Endometrium (tissue), 2 donors: Measurements from ENCODE around the gene SLC10A6.
A peak's percentile ranks its signal among the peaks of the same experiment; 100 is the strongest.
"Not testable (repeated sequence)": the region's sequence is repeated elsewhere in the genome, so short reads cannot be mapped to it uniquely, and the experiment has no call there.

Experiments used
- FAIRE-seq: peaks from 2 replicates; lab custom pipeline; 2012; peaks lifted over from hg19 to GRCh38; lab: Jason Lieb, UNC
- donor health status: control.
- donor health status: control.

Gene SLC10A6, protein sequence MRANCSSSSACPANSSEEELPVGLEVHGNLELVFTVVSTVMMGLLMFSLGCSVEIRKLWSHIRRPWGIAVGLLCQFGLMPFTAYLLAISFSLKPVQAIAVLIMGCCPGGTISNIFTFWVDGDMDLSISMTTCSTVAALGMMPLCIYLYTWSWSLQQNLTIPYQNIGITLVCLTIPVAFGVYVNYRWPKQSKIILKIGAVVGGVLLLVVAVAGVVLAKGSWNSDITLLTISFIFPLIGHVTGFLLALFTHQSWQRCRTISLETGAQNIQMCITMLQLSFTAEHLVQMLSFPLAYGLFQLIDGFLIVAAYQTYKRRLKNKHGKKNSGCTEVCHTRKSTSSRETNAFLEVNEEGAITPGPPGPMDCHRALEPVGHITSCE

DNA sequence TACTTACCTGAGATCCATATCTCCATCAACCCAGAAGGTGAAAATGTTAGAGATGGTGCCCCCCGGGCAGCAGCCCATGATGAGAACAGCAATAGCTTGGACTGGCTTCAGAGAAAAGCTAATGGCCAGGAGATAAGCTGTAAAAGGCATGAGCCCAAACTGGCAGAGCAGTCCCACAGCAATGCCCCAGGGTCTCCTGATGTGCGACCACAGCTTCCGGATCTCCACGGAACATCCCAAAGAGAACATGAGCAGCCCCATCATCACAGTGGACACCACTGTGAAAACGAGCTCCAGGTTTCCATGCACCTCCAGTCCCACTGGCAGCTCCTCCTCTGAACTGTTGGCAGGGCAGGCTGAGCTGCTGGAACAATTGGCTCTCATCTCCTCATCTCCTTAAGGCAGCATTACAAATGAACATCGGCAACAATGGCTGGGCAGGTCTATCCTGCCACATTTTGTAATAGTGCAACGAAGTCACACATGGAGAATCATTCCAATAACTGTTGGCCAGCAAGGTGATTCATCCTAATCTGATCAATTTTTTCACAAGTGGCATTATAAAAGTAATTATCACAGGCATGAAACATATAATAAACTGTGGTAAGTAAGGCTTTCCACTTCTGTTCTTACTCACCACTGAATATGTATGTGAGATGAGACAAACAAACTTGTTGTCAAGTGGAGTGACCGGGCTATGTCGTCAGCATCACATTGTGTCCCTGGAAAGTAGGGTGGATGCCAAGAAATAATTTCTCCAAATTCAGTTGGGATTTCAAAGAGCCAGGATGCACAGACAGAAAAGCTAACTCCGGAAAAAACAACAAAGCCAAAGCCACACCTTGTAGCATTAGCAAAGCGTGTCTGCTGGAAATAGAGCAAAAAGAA is at the start of gene SLC10A6:
Gene SLC10A6 (minus strand): TSS at position 653 of the 888 bp plus-strand sequence. CDS start 269 bp downstream, at position 384.
- FAIRE-seq: no peak

DNA sequence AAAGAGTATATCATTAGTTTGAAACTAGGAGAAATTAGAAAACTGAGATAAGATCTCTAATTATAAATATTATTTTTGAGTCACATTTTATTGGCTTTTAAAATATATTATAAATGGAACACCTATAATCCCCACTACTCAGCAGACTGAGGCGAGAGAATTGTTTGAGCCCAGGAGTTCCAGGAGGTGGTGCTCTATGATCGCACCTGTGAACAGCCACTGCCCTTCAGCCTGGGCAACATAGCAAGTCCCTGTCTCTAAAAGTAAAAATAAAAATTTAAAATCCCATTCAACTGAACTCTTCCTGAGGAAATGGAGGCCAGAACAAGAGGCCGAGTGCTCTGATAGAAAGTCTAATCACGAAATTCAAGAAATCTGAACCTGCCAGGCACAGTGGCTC is 49.4 kb upstream of the SLC10A6 start:
- no peak for FAIRE-seq

DNA sequence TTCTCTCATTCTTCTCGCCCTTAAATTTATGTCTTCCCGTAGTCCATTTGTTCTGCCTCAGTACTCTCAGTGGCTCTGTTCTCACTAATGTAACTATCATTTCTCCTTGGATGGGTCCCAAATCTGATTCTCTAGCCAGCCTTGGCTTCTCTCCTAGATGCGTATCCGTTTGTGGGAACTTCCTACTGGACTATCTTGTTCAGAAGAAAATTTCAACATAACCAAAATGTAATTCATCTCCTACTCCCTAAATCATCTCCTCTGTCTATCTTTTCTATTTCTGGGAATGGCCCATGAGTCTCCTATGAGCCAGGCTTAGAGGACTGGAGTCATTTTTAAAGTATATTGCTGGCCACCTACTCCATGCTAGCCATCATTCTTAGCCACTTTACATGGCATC is 47.4 kb upstream of the SLC10A6 start:
- no peak for FAIRE-seq

DNA sequence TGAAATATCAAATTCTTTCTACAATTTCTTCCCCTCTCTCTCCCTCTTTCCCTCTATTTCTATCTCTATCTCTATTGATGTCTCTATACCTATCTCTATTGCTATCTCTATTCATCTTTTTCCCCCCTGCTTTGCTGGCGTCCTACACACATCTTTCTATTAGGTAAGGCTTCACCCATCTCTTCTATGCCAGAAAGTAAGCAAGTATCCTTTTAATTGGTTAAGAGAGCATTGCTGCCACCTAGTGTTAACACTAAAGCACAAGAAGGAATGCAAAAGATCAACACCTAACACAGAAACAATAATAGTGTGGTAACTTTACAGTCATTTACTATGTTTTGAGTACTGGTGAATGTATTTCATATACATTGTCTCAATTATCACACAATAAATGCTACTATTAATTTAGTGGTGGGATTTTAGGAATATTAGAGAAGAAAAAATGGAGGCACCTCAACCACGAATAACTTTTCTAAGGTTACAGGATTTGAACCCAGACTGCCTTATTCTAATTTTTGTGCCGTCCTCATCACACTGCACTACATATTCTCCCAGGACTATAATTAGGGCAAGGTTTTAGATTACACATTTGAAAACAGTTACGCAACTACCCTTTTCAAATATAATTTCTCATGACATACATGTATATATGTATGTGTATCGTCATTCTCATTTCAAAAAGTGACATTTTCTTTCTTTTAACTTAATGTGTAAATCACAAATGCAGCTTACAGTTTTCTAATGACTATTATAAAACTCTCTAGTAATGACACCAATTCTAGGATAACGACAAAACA is 46.7 kb upstream of the SLC10A6 start:
- peak; percentile 93 for FAIRE-seq

DNA sequence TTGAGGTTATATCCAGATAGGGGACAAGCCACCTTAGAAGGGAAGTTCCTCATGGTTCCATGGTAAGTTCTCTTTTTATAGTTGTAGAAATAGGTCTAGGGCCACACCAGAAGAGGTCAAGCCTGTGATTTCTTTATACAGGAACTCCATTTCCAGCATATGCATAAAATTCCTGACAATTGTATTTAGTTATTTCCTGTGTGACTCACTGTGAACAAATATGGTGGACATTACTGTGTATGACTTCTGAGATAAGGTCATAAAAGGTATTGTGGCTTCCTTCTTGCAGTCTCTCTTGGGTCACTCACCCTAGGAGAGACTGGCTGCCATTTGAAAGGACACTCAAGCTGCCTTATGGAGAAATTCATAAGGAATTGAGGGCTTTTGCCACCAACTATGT is 45.3 kb upstream of the SLC10A6 start:
- no peak for FAIRE-seq

DNA sequence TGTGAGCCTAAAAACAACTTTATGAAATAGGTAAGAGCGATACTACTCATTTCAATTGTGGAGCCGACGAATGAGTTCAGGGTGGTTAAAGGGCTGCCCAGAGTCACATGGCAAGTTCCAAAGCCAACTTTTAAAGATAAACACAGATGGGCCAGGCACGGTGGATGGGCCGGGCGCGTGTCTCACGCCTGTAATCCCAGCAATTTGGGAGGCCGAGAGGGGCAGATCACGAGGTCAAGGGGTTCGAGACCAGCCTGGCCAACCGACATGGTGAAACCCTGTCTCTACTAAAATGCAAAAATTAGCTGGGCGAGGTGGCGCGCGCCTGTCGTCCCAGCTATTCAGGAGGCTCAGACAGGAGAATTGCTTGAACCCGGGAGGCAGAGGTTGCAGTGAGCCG is 44.0 kb upstream of the SLC10A6 start:
- no peak for FAIRE-seq

DNA sequence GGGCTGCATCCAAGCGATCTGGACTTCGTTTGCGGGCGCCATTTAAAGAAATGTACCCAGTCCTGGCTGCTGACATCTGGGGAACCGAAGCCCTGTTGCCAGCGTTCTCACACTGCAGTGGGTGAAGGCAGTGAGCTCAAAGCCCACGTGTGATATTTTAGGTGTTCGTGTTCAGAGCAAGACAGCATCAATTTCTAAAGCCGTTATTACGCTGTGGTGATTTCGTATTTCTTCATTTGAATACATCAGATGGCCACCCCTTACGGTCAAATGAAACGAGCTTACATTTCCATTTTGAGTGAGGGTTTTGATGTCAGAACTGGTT is 43.4 kb upstream of the SLC10A6 start:
- no peak for FAIRE-seq

DNA sequence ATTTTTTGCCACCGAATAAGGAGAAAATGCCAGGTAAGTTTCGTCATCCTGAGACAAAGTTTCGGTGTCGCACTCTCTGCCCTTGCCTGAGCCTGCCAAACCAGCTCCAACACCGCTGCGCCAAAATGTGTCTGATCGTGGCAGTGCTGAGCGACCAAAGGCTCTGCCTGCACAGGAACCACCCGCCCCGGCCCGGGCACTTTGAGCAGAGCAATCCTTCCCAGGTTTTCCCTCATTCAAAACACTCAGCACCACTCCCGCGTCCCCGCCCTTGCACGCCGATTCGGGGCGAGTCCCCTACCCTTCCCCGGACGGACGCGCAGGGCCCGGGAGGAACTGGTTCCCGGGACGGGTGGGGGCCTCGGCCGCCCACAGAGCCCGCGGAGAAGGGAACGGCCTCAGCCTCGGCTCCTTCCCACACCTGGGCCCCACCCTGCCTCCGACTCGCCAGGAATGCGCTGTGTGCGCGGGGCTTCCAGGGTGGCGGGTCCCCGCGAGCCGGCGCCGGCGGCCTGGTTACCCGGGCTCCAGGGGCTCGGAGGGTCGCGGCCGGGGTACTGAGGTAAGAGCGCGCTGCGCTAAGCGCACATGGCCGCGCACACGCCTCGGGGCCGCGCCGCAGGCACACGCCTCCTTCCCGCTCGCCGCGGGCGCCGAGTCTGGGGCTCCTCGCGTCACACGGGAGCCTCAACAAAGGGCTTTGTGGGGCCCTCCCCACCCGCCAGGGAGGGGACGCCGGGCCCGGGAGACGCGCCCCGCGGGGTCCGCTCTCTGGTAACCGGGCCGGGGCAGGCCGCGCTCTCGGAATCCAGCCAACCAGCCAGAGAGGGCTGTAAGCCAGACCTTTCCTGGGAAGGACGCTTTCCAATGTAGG is 42.8 kb upstream of the SLC10A6 start, which contains the start of gene C4orf36:
Gene C4orf36 (minus strand): TSS at position 661 of the 874 bp plus-strand sequence. CDS start 902 bp downstream, outside the sequence.
- no peak for FAIRE-seq

DNA sequence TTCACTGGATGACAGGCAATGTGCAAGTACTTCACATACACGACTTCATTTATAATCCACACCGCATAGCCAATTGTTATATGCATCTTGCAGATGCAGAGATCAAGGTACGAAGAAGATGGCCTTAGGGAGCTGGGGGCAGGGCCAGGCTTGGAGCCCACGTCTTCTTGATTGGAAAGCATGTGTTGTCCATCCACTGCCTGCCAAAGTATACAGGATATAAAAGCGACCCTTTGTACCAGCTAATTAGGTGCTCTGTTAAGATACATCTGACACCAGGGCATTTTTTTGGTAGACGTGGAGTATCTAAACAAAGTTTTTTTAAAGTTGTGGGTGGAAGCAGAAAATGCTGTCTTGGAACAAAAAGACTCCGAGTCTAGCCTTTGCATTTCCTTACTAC is 41.6 kb upstream of the SLC10A6 start:
- FAIRE-seq: no peak

DNA sequence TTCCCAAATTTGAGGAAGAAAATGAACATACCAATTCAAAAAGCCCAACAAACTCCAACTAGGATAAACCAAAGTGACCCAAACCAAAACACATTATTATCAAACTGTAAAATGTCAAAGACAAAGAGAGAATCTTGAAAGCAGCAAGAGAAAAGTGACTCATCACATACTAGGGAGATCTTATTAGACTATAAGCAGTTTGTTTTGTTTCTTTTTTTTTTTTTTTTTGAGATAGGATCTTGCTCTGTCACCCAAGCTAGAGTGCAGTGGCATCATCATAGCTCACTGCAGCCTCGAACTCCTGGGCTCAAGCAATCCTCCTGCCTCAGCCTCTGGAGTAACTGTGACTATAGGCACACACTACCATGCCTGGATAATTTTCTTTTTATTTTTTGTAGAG is 30.5 kb upstream of the SLC10A6 start:
- no peak for FAIRE-seq

DNA sequence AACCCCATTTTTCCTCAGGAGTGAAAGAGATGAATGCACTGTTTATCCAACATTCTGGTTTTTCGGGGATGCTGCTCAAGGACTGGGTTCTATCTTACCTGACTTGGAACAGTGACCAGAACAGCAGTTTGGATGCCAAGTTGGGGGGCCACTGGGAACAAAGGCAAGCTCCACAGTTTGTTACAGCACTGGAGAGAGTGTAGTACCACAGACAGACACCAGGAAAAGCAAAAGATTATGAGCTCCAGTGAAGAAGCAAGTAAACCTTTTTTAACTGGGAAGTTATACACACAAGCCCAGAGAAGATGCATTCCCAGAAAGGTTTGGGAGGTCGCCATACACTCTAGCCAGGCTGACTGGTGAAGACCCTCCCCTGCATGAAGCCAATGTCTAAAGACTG is 29.5 kb upstream of the SLC10A6 start:
- FAIRE-seq: no peak

DNA sequence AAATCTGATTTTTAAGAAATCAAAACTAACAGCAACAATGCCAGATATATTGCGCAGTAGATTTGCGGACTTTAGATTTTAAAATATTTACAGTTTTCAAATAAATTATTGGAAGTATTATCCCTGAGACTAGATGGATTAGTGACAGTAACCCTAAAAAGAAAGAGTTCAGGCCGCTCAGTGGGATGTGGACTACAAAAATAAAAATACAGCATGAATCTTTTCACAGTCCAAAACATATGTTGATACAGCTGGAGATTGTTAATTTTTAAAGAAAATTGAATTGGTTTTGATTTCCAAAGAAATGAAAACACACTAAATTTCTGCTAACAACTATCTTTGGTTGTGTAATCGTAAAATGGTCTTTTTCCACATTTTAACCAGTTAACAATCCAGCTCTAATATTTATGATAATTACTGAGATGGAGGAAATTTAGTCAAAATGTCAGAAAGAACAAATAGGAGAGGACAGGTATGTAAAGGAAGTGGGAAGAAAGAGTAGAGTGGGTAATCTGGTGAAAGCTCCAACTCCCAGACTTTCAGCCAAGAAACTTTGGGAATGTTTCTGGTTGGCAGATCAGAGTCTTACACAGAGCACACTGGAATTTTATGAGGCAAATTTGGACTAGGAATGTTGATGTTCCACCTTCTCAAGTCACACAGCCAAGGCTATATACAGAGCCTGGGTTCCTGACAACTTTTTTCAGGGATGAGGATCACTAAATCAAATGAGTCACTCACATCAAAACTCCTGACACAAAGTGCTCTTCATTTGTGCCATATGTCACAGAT is 27.9 kb upstream of the SLC10A6 start:
- peak; percentile 97 for FAIRE-seq

DNA sequence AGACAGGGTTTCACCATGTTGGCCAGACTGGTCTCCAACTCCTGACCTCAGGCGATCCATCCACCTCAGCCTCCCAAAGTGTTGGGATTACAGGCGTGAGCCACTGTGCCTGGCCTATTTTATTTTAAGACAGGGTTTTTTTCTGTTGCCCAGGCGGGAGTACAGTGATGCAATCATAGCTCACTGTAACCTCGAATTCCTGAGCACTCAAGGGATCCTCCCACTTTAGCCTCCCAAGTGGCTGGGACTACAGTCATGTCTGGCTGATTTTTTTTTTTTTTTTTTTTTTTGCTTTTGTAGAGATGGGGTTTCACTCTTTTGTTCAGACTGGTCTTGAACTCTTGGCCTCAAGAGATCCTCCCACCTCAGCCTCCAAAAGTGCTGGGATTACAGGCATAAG is 26.3 kb upstream of the SLC10A6 start:
- FAIRE-seq: not testable (repeated sequence)

DNA sequence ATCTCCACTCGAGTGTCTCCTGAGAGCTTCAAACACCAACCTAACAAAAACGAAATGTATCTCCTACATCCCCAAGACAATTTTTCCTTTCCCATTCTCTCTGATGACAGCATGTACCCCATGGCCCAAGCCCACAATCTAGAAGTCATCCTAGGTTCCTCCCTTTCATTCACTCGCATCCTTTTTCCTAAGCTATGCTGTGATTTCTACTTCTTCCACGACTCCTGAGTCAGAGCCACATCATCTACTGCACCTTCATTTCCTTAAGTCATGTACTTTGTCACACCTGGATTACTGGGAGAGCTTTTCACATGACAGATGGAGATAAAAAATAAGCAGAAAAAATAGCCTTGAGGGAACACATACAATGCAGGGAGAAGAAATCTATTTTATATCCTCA is 23.0 kb upstream of the SLC10A6 start:
- no peak for FAIRE-seq

DNA sequence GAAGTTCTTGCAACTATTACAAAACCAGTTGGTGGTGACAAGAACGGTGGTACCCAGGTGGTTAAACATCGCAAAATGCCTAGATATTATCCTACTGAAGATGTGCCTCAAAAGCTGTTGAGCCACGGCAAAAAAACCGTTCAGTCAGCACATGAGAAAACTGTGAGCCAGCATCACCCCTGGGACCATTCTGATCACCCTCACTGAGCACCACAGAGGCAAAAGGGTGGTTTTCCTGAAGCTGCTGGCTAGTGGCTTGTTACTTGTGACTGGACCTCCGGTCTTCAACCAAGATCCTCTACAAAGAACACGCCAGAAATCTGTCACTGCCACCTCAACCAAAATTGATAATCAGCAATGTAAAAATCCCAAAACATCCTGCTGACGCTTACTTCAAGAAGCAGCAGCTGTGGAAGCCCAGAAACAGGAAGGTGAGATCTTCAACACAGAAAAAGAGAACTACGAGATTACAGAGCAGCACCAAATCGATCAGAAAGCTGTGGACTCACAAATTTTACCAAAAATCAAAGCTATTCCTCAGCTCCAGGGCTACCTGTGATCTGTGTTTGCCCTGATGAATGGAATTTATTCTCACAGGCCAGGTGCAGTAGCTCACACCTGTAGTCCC is 21.4 kb upstream of the SLC10A6 start:
- no peak for FAIRE-seq

DNA sequence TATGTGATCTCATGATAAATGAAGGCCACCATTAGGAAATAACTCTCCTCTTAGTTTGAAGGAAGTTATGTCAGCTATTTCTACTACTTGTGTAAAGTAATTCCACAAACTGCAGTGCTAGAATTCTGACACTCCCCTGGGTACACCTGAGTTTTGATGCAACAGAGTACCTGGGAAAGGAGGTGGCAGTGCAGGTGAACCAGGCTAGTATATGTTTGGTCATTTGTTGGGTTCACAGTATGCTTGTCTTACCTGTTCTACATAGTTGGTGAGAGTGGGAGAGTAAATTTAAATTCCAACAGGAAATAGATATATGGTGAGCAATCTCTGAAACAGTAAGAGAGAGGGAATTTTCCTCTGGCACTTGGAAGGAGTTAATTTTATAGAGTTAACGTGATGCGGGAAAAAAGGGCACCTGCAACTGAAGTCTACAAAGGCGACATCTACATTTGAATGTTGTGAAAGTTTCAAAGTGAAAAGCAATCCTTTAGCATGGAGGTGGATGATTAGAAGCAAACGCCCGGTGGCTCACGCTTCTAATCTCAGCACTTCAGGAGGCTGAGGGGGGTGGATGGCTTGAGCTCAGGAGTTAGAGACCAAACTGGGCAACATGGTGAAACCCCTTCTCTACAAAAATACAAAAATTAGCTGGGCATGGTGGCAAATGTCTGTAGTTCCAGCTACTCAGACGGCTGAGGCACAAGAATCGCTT is 8.3 kb upstream of the SLC10A6 start:
- no peak for FAIRE-seq

DNA sequence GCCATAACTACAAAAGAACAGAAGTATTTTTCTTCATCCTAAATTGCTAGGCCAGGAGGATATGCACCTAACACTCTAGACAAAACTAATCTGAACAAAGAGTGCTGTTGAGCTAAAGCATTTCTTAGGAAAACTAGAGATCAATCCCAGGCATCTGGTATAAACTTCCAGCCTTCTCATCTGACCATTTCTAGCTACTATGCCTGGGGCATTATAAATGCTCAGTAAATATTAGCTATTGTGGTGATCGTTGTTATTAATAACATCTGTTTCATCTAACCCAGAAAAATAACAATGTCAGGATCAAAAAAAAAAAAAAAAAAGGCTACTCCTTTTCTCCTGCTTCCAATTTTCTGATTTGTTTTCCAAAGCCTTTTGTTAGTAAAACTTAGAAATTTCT is 7.7 kb upstream of the SLC10A6 start:
- peak; percentile 95 for FAIRE-seq

DNA sequence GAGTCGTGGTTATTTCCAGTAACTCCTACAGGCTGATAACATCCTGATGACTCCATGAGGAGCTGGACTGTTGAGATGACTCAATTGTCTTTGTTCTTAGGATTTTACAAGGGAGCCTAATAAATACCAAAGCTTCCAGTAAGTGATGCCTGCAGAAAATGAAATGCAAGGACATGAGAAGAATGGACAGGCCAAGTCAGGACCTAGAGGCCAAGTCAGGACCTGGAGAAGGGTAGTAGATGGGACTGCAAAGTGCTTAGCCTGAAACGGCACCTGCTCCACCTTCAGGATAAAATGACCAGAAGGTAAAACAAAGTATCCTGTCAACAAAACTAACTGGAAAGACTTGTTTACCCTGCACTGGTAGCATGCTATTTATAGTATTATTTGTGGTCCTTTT is 6.4 kb upstream of the SLC10A6 start:
- no peak for FAIRE-seq

DNA sequence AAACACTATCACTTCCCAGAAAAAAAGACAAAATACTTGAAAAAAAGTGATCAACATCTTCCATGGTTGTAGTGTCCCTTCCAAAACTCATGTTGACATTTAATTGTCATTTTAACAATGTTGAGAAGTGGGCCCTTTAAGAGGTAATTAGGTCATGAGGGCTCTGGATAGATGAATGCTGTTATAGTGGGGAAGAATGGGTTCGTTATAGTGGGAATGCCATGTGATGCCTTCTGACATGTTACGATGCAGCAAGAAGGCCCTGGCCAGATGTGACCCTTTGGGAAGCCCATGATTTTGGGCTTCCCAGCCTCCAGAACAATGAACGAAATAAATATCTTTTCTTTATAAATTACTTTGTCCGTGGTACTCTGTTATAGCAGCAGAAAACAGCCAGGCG is 4.0 kb upstream of the SLC10A6 start:
- no peak for FAIRE-seq

DNA sequence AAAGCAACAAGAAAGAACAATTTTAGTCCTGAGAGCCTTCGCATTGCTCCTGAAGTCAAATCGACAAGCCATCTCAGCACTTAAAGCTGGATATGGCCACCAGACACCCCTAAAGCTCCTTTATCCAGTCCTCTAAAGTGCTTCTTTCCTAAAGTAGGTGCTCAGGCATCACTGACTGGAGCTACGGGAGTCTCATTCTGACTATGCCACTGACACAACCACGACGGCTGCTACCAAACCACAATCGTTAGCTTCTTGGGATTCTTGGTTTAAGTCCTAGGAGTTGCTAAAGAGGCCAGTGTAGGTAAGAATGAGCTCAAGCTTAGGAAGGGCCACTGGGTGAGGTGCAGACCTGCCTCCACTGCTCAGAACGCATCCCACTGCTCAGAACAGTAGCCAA is 1.0 kb downstream of the SLC10A6 start:
- FAIRE-seq: no peak
